HL-60 (cell line): ENCODE measurements around the gene TNFSF11.

ENCODE experiments used
- CTCF ChIP-seq: IDR thresholded peaks from one replicate; pipeline ENCODE4 v1.5.1; 2011; ENCODE audit warnings: low read length, control low read depth, inconsistent platforms; ENCODE audit not compliant: insufficient read depth
- GABPA ChIP-seq: IDR thresholded peaks from 2 replicates; pipeline ENCODE4 v1.6.1; 2012; ENCODE audit warnings: low read depth
- POLR2AphosphoS5 ChIP-seq: IDR thresholded peaks from 2 replicates; pipeline ENCODE4 v1.6.1; 2012; ENCODE audit warnings: low read depth
- REST ChIP-seq: IDR thresholded peaks from 2 replicates; pipeline ENCODE4 v1.6.1; 2012; ENCODE audit warnings: low read depth; ENCODE audit not compliant: insufficient replicate concordance
- SPI1 ChIP-seq: IDR thresholded peaks from 2 replicates; pipeline ENCODE4 v1.6.1; 2012; ENCODE audit warnings: low read depth, mild to moderate bottlenecking, borderline replicate concordance

DNA sequence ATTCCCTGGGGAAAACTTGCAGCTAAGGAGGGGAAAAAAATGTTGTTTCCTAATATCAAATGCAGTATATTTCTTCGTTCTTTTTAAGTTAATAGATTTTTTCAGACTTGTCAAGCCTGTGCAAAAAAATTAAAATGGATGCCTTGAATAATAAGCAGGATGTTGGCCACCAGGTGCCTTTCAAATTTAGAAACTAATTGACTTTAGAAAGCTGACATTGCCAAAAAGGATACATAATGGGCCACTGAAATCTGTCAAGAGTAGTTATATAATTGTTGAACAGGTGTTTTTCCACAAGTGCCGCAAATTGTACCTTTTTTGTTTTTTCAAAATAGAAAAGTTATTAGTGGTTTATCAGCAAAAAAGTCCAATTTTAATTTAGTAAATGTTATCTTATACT lies 33.6 kb downstream of the TNFSF11 start:
- TF ChIP-seq CTCF (no peak), REST (no peak), POLR2AphosphoS5 (no peak), SPI1 (no peak), GABPA (no peak)
